HEK293 (cell line): ENCODE data around the gene CAD.
A peak's percentile ranks its signal among the peaks of the same experiment; 100 is the strongest.

Source experiments
- FEZF1 ChIP-seq: fragments of 450-650 bp; formaldehyde crosslinking; IDR thresholded peaks from 2 replicates; pipeline ENCODE4 v1.5.1; 2016; ENCODE audit warnings: missing biosample characterization, missing genetic modification characterization
- GLI4 ChIP-seq: fragments of 450-650 bp; formaldehyde crosslinking; IDR thresholded peaks from 2 replicates; pipeline ENCODE4 v1.5.1; 2016; ENCODE audit warnings: missing biosample characterization, missing genetic modification characterization
- GLIS2 ChIP-seq: fragments of 450-650 bp; formaldehyde crosslinking; IDR thresholded peaks from 2 replicates; pipeline ENCODE4 v1.5.1; 2016; ENCODE audit warnings: missing biosample characterization, missing genetic modification characterization
- REPIN1 ChIP-seq: fragments of 450-650 bp; formaldehyde crosslinking; IDR thresholded peaks from 2 replicates; pipeline ENCODE4 v1.5.1; 2017; ENCODE audit warnings: missing biosample characterization, missing genetic modification characterization, low read depth
- SP3 ChIP-seq: fragments of 450-650 bp; formaldehyde crosslinking; IDR thresholded peaks from 2 replicates; pipeline ENCODE4 v1.5.1; 2016; ENCODE audit warnings: missing biosample characterization, missing genetic modification characterization
- SP7 ChIP-seq: fragments of 450-650 bp; formaldehyde crosslinking; IDR thresholded peaks from 2 replicates; pipeline ENCODE4 v1.5.1; 2016; ENCODE audit warnings: missing biosample characterization, missing genetic modification characterization
- YY2 ChIP-seq: fragments of 450-650 bp; formaldehyde crosslinking; IDR thresholded peaks from 2 replicates; pipeline ENCODE4 v1.5.1; 2016; ENCODE audit warnings: missing biosample characterization, missing genetic modification characterization
- ZBTB17 ChIP-seq: fragments of 450-650 bp; formaldehyde crosslinking; IDR thresholded peaks from 2 replicates; pipeline ENCODE4 v1.5.1; 2016; ENCODE audit warnings: missing biosample characterization, missing genetic modification characterization
- ZFHX2 ChIP-seq: fragments of 450-650 bp; formaldehyde crosslinking; conservative IDR thresholded peaks from 2 replicates; pipeline ENCODE4 v1.5.1; 2016; ENCODE audit warnings: missing biosample characterization, missing genetic modification characterization
- ZFP41 ChIP-seq: fragments of 450-650 bp; formaldehyde crosslinking; IDR thresholded peaks from 2 replicates; pipeline ENCODE4 v1.5.1; 2016; ENCODE audit warnings: missing biosample characterization, missing genetic modification characterization, borderline replicate concordance
- ZFP69B ChIP-seq: fragments of 450-650 bp; formaldehyde crosslinking; IDR thresholded peaks from 2 replicates; pipeline ENCODE4 v1.5.1; 2016; ENCODE audit warnings: missing biosample characterization, missing genetic modification characterization
- ZIC2 ChIP-seq: fragments of 450-650 bp; formaldehyde crosslinking; IDR thresholded peaks from 2 replicates; pipeline ENCODE4 v1.5.1; 2016; ENCODE audit warnings: missing biosample characterization, missing genetic modification characterization
- ZNF132 ChIP-seq: fragments of 450-650 bp; formaldehyde crosslinking; IDR thresholded peaks from 2 replicates; pipeline ENCODE4 v1.5.1; 2017; ENCODE audit warnings: missing biosample characterization, missing genetic modification characterization, borderline replicate concordance
- ZNF2 ChIP-seq: fragments of 450-650 bp; formaldehyde crosslinking; IDR thresholded peaks from 2 replicates; pipeline ENCODE4 v1.5.1; 2016; ENCODE audit warnings: missing biosample characterization, missing genetic modification characterization
- ZNF341 ChIP-seq: fragments of 450-650 bp; formaldehyde crosslinking; IDR thresholded peaks from 2 replicates; pipeline ENCODE4; 2016; ENCODE audit warnings: low read depth, missing biosample characterization, missing genetic modification characterization
- ZNF501 ChIP-seq: fragments of 450-650 bp; formaldehyde crosslinking; IDR thresholded peaks from 2 replicates; pipeline ENCODE4 v1.5.1; 2016; ENCODE audit warnings: missing biosample characterization, missing genetic modification characterization
- ZNF555 ChIP-seq: fragments of 450-650 bp; formaldehyde crosslinking; conservative IDR thresholded peaks from 2 replicates; pipeline ENCODE4 v1.5.1; 2017; ENCODE audit warnings: missing biosample characterization, mild to moderate bottlenecking, missing genetic modification characterization, inconsistent platforms
- ZNF571 ChIP-seq: fragments of 450-650 bp; formaldehyde crosslinking; IDR thresholded peaks from 2 replicates; pipeline ENCODE4 v1.5.0; 2017; ENCODE audit warnings: missing biosample characterization, missing genetic modification characterization
- TF ChIP-seq, protein P1 (sequence below): fragments of 450-650 bp; formaldehyde crosslinking; optimal IDR thresholded peaks from 2 replicates; pipeline ENCODE3; 2016; ENCODE audit warnings: missing biosample characterization, mild to moderate bottlenecking, missing genetic modification characterization
- TF ChIP-seq, protein P2 (sequence below): fragments of 450-650 bp; formaldehyde crosslinking; IDR thresholded peaks from 2 replicates; pipeline ENCODE4 v1.5.1; 2017; ENCODE audit warnings: missing biosample characterization, missing genetic modification characterization
- TF ChIP-seq, protein P3 (sequence below): fragments of 450-650 bp; formaldehyde crosslinking; IDR thresholded peaks from 2 replicates; pipeline ENCODE4 v1.5.1; 2016; ENCODE audit warnings: missing biosample characterization, missing genetic modification characterization
- TF ChIP-seq, protein P4 (sequence below): fragments of 450-650 bp; formaldehyde crosslinking; IDR thresholded peaks from 2 replicates; pipeline ENCODE4 v1.5.1; 2016; ENCODE audit warnings: missing biosample characterization, missing genetic modification characterization
- TF ChIP-seq, protein P5 (sequence below): fragments of 450-650 bp; formaldehyde crosslinking; IDR thresholded peaks from 2 replicates; pipeline ENCODE4 v1.5.1; 2016; ENCODE audit warnings: missing biosample characterization, missing genetic modification characterization, borderline replicate concordance
- TF ChIP-seq, protein P6 (sequence below): fragments of 450-650 bp; formaldehyde crosslinking; IDR thresholded peaks from 2 replicates; pipeline ENCODE4 v1.5.1; 2016; ENCODE audit warnings: missing biosample characterization, missing genetic modification characterization

Gene CAD

DNA sequence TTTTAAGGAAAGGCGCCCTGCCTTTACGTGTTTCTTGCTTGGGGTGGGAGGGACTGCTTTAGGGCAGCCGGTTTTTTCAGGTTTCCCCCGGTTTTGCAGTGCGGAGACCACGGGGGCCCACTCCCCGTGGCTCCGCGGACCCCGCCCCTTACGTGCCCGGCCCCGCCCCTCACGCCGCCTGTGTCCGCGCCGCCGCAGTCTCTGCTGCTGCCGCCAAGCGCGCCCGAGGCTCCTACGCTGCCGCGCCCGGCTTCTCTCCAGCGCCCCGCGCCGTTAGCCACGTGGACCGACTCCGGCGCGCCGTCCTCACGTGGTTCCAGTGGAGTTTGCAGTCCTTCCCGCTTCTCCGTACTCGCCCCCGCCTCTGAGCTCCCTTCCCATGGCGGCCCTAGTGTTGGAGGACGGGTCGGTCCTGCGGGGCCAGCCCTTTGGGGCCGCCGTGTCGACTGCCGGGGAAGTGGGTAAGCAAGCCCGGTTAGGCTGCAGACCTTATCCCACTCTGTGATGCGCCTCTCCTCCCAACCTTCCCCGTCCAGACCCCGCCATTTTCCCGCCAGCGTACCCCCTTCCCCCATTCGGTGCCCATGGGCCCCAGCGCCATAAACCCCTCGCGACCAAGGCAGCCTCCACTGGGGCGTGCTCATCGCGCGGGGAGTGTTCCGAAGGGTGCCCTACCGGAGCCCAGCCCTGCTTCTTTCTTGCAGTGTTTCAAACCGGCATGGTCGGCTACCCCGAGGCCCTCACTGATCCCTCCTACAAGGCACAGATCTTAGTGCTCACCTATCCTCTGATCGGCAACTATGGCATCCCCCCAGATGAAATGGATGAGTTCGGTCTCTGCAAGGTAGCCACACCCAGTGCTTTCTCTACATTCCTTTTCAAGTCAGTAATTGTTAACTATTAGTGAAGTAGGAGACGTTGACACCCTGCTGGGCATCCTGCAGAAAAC is at the start of gene CAD (continued):
- TF ChIP-seq, protein P1, sequence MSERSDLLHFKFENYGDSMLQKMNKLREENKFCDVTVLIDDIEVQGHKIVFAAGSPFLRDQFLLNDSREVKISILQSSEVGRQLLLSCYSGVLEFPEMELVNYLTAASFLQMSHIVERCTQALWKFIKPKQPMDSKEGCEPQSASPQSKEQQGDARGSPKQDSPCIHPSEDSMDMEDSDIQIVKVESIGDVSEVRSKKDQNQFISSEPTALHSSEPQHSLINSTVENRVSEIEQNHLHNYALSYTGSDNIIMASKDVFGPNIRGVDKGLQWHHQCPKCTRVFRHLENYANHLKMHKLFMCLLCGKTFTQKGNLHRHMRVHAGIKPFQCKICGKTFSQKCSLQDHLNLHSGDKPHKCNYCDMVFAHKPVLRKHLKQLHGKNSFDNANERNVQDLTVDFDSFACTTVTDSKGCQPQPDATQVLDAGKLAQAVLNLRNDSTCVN (tag by site-specific recombination): peak; percentile 93
- 0 out of 2 replicates have a peak, but pooled peaks have one; percentile 25 for TF ChIP-seq GLI4 (tag by site-specific recombination)
- TF ChIP-seq, protein P2, sequence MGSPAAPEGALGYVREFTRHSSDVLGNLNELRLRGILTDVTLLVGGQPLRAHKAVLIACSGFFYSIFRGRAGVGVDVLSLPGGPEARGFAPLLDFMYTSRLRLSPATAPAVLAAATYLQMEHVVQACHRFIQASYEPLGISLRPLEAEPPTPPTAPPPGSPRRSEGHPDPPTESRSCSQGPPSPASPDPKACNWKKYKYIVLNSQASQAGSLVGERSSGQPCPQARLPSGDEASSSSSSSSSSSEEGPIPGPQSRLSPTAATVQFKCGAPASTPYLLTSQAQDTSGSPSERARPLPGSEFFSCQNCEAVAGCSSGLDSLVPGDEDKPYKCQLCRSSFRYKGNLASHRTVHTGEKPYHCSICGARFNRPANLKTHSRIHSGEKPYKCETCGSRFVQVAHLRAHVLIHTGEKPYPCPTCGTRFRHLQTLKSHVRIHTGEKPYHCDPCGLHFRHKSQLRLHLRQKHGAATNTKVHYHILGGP: no peak
- TF ChIP-seq ZFP69B (tag by site-specific recombination): peak; percentile 57
- no peak; the same call in none of the 2 replicates for TF ChIP-seq ZIC2 (tag by site-specific recombination)
- no peak for TF ChIP-seq ZNF555 (tag by site-specific recombination)
- TF ChIP-seq, protein P3, sequence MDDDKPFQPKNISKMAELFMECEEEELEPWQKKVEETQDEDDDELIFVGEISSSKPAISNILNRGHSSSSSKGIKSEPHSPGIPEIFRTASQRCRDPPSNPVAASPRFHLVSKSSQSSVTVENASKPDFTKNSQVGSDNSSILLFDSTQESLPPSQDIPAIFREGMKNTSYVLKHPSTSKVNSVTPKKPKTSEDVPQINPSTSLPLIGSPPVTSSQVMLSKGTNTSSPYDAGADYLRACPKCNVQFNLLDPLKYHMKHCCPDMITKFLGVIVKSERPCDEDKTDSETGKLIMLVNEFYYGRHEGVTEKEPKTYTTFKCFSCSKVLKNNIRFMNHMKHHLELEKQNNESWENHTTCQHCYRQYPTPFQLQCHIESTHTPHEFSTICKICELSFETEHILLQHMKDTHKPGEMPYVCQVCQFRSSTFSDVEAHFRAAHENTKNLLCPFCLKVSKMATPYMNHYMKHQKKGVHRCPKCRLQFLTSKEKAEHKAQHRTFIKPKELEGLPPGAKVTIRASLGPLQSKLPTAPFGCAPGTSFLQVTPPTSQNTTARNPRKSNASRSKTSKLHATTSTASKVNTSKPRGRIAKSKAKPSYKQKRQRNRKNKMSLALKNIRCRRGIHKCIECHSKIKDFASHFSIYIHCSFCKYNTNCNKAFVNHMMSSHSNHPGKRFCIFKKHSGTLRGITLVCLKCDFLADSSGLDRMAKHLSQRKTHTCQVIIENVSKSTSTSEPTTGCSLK: no peak
- TF ChIP-seq, protein P4, sequence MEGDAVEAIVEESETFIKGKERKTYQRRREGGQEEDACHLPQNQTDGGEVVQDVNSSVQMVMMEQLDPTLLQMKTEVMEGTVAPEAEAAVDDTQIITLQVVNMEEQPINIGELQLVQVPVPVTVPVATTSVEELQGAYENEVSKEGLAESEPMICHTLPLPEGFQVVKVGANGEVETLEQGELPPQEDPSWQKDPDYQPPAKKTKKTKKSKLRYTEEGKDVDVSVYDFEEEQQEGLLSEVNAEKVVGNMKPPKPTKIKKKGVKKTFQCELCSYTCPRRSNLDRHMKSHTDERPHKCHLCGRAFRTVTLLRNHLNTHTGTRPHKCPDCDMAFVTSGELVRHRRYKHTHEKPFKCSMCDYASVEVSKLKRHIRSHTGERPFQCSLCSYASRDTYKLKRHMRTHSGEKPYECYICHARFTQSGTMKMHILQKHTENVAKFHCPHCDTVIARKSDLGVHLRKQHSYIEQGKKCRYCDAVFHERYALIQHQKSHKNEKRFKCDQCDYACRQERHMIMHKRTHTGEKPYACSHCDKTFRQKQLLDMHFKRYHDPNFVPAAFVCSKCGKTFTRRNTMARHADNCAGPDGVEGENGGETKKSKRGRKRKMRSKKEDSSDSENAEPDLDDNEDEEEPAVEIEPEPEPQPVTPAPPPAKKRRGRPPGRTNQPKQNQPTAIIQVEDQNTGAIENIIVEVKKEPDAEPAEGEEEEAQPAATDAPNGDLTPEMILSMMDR (tag by site-specific recombination): peak; percentile 92
- peak; percentile 71 for TF ChIP-seq YY2 (tag by site-specific recombination)
- TF ChIP-seq ZNF501 (tag by site-specific recombination): peak; percentile 91
- peak; percentile 55; the same call in 1 of the 2 replicates for TF ChIP-seq SP7
- TF ChIP-seq ZBTB17 (tag by site-specific recombination): peak; percentile 99
- TF ChIP-seq GLIS2 (tag by site-specific recombination): peak; percentile 52; the same call in 1 of the 2 replicates
- peak; percentile 58 for TF ChIP-seq ZFHX2 (tag by site-specific recombination)
- peak; percentile 77; the same call in 1 of the 2 replicates for TF ChIP-seq ZNF2
- no peak for TF ChIP-seq ZNF132 (tag by site-specific recombination)
- TF ChIP-seq FEZF1: no peak
- TF ChIP-seq ZNF571 (tag by site-specific recombination): no peak
- peak; percentile 52; the same call in 1 of the 2 replicates for TF ChIP-seq ZNF341 (tag by site-specific recombination)
- TF ChIP-seq, protein P5, sequence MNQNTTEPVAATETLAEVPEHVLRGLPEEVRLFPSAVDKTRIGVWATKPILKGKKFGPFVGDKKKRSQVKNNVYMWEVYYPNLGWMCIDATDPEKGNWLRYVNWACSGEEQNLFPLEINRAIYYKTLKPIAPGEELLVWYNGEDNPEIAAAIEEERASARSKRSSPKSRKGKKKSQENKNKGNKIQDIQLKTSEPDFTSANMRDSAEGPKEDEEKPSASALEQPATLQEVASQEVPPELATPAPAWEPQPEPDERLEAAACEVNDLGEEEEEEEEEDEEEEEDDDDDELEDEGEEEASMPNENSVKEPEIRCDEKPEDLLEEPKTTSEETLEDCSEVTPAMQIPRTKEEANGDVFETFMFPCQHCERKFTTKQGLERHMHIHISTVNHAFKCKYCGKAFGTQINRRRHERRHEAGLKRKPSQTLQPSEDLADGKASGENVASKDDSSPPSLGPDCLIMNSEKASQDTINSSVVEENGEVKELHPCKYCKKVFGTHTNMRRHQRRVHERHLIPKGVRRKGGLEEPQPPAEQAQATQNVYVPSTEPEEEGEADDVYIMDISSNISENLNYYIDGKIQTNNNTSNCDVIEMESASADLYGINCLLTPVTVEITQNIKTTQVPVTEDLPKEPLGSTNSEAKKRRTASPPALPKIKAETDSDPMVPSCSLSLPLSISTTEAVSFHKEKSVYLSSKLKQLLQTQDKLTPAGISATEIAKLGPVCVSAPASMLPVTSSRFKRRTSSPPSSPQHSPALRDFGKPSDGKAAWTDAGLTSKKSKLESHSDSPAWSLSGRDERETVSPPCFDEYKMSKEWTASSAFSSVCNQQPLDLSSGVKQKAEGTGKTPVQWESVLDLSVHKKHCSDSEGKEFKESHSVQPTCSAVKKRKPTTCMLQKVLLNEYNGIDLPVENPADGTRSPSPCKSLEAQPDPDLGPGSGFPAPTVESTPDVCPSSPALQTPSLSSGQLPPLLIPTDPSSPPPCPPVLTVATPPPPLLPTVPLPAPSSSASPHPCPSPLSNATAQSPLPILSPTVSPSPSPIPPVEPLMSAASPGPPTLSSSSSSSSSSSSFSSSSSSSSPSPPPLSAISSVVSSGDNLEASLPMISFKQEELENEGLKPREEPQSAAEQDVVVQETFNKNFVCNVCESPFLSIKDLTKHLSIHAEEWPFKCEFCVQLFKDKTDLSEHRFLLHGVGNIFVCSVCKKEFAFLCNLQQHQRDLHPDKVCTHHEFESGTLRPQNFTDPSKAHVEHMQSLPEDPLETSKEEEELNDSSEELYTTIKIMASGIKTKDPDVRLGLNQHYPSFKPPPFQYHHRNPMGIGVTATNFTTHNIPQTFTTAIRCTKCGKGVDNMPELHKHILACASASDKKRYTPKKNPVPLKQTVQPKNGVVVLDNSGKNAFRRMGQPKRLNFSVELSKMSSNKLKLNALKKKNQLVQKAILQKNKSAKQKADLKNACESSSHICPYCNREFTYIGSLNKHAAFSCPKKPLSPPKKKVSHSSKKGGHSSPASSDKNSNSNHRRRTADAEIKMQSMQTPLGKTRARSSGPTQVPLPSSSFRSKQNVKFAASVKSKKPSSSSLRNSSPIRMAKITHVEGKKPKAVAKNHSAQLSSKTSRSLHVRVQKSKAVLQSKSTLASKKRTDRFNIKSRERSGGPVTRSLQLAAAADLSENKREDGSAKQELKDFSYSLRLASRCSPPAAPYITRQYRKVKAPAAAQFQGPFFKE (tag by site-specific recombination): no peak
- TF ChIP-seq, protein P6, sequence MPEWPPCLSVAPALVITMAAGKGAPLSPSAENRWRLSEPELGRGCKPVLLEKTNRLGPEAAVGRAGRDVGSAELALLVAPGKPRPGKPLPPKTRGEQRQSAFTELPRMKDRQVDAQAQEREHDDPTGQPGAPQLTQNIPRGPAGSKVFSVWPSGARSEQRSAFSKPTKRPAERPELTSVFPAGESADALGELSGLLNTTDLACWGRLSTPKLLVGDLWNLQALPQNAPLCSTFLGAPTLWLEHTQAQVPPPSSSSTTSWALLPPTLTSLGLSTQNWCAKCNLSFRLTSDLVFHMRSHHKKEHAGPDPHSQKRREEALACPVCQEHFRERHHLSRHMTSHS (tag by site-specific recombination): no peak
- no peak for TF ChIP-seq ZFP41 (tag by site-specific recombination)
- no peak; the same call in 1 of the 2 replicates for TF ChIP-seq REPIN1 (tag by site-specific recombination)
- TF ChIP-seq SP3 (tag by site-specific recombination): peak; percentile 66
